Head of caudate nucleus (tissue), 42 donors: ENCODE data around the gene DMRT1.
A peak's percentile ranks its signal among the peaks of the same experiment; 100 is the strongest.
"Not testable (repeated sequence)": the region's sequence is repeated elsewhere in the genome, so short reads cannot be mapped to it uniquely, and the experiment has no call there.

ENCODE experiments used
- DNase-seq, 42 donors: peaks; one replicate each; pipeline versions ENCODE4 v3.0.0 to v3.0.0-alpha.2; 2020 to 2021; ENCODE audit warnings: mixed read lengths in 7 of 42
- intact Hi-C: fragments of 100-400 bp; cut with DNase I; formaldehyde crosslinking; loops from one replicate; pipeline ENCODE4 v1.15.0; 2022

The DMRT1 gene

GRCh38 chr9:847505-847904, 6.0 kb downstream of the DMRT1 start:
- intact Hi-C loops, result no loop called here
- DNase-seq, result no peak

GRCh38 chr9:849431-849830, 7.9 kb downstream of the DMRT1 start:
- no peak for DNase-seq
- intact Hi-C loops, result no loop called here

GRCh38 chr9:852539-852938, 11.0 kb downstream of the DMRT1 start:
- peak in 1 of 42 donors; percentile 16 for DNase-seq
- intact Hi-C loops, result no loop called here

- intact Hi-C loops, result no loop called here
Measured at GRCh38 chr9:859251-859650, 17.8 kb downstream of the DMRT1 start.

GRCh38 chr9:860706-861105, 19.2 kb downstream of the DMRT1 start:
- no peak for DNase-seq
- intact Hi-C loops, result no loop called here

More at GRCh38 chr9:859251-859650, 17.8 kb downstream of the DMRT1 start:
- peak in 1 of 42 donors; percentile 27 for DNase-seq

- DNase-seq, result not testable (repeated sequence)
Measured at GRCh38 chr9:861525-861924, 20.0 kb downstream of the DMRT1 start.

GRCh38 chr9:875119-875962, 33.8 kb downstream of the DMRT1 start:
- DNase-seq, result no peak
- intact Hi-C loops, result no loop called here

More at GRCh38 chr9:861525-861924, 20.0 kb downstream of the DMRT1 start:
- intact Hi-C loops, result not testable (repeated sequence)

- intact Hi-C loops, result no loop called here
- no peak for DNase-seq
Measured at GRCh38 chr9:876425-876824, 34.9 kb downstream of the DMRT1 start.

- intact Hi-C loops, result no loop called here
Measured at GRCh38 chr9:878239-878638, 36.7 kb downstream of the DMRT1 start.

GRCh38 chr9:880725-881124, 39.2 kb downstream of the DMRT1 start:
- DNase-seq, result no peak
- intact Hi-C loops, result no loop called here

More at GRCh38 chr9:878239-878638, 36.7 kb downstream of the DMRT1 start:
- DNase-seq, result no peak

- no peak for DNase-seq
- intact Hi-C loops, result no loop called here
Measured at GRCh38 chr9:882416-882924, 41.0 kb downstream of the DMRT1 start.

GRCh38 chr9:883011-883410, 41.5 kb downstream of the DMRT1 start:
- DNase-seq, result no peak
- intact Hi-C loops, result no loop called here

- intact Hi-C loops, result no loop called here
- no peak for DNase-seq
Measured at GRCh38 chr9:886886-887285, 45.4 kb downstream of the DMRT1 start.

GRCh38 chr9:892123-892522, 50.6 kb downstream of the DMRT1 start:
- DNase-seq, result no peak
- intact Hi-C loops, result no loop called here

- intact Hi-C loops, result no loop called here
- no peak for DNase-seq
Measured at GRCh38 chr9:893115-893514, 51.6 kb downstream of the DMRT1 start.

GRCh38 chr9:893843-894420, 52.4 kb downstream of the DMRT1 start:
- DNase-seq, result peak in 34 of 42 donors; percentile 7 to 72 (median 40)
- intact Hi-C loops, result no loop called here

- intact Hi-C loops, result loop anchor here (5.0 kb wide), 1 partner anchor 113 kb away; no protein-coding TSS in a partner anchor
- peak in 3 of 42 donors; percentile 4 to 5 (median 4) for DNase-seq
Measured at GRCh38 chr9:899440-900184, 58.1 kb downstream of the DMRT1 start.

GRCh38 chr9:903886-904285, 62.4 kb downstream of the DMRT1 start:
- intact Hi-C loops, result no loop called here
- no peak for DNase-seq

- intact Hi-C loops, result no loop called here
Measured at GRCh38 chr9:905906-906305, 64.4 kb downstream of the DMRT1 start.

More at GRCh38 chr9:905906-906305, 64.4 kb downstream of the DMRT1 start:
- DNase-seq, result no peak
